ENCODE results near the gene RMI1. TPM values are rescaled to one million over a fixed set of nuclear protein-coding genes. Genes with fewer than 3 reads are reported as not detected.

Gene RMI1
- total and polyA plus RNA-seq, 2 donors (not counting 3 experiments of a cell fraction or from before 2014, with no cell fraction given), result 1.1 to 11.5 TPM

DNA sequence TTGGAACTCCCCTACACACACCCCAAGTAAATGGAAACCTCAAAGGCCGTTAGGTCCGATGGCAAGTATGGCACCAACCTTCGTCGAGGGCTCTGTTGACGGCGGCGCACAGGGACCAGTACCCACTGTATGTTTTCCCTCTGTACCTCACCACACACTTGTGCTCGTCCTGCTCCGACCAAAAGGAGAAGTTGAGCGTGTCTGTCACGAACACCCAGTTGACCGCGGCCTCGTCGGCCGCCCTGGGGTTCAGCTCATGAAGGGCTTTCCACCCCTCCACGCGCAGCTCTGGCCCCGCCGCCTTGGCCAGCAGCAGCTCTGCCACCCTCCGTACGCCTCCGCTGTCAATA lies 24.5 kb upstream of the RMI1 start:
- no peak for FAIRE-seq
- no peaks in the 10 kb centered on the region for H3K9me1 ChIP-seq (replicated peaks; ENCODE audit: control insufficient read depth, extremely low read depth, insufficient read depth, low read length)
- no peaks in the 10 kb centered on the region for H3K9me3 ChIP-seq (replicated peaks; ENCODE audit: control insufficient read depth, insufficient read depth, low read length)
- H3K27me3 ChIP-seq (ENCODE audit: control insufficient read depth in 2 of 2, insufficient read depth in 2 of 2, low read length in 2 of 2), result no peaks in the 10 kb centered on the region
- no peaks in the 10 kb centered on the region for H3K79me2 ChIP-seq (ENCODE audit: control insufficient read depth, insufficient read depth, low read length)
- TF ChIP-seq POLR2A (IDR thresholded peaks at IDR 0.05; ENCODE audit: low read depth, low read length) (no peak), JUN (IDR thresholded peaks at IDR 0.05; ENCODE audit: borderline replicate concordance, insufficient read depth, insufficient read length, low read depth) (no peak), MYC (IDR thresholded peaks at IDR 0.05; ENCODE audit: low read depth, low read length) (no peak), EZH2 (IDR thresholded peaks at IDR 0.05; ENCODE audit: borderline replicate concordance, low read depth, low read length, severe bottlenecking) (no peak), FOS (IDR thresholded peaks at IDR 0.05; ENCODE audit: borderline replicate concordance, insufficient read depth, low read length) (no peak), GATA2 (IDR thresholded peaks at IDR 0.05; ENCODE audit: insufficient read depth, insufficient read length, low read depth, low read length) (no peak), POLR2AphosphoS5 (IDR thresholded peaks at IDR 0.05; ENCODE audit: insufficient read depth, low read depth, low read length) (no peak)
- TF ChIP-seq, protein P1, sequence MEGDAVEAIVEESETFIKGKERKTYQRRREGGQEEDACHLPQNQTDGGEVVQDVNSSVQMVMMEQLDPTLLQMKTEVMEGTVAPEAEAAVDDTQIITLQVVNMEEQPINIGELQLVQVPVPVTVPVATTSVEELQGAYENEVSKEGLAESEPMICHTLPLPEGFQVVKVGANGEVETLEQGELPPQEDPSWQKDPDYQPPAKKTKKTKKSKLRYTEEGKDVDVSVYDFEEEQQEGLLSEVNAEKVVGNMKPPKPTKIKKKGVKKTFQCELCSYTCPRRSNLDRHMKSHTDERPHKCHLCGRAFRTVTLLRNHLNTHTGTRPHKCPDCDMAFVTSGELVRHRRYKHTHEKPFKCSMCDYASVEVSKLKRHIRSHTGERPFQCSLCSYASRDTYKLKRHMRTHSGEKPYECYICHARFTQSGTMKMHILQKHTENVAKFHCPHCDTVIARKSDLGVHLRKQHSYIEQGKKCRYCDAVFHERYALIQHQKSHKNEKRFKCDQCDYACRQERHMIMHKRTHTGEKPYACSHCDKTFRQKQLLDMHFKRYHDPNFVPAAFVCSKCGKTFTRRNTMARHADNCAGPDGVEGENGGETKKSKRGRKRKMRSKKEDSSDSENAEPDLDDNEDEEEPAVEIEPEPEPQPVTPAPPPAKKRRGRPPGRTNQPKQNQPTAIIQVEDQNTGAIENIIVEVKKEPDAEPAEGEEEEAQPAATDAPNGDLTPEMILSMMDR (IDR thresholded peaks at IDR 0.05; ENCODE audit: extremely low read depth in 1 of 2, insufficient read depth in 1 of 2, low read depth in 1 of 2, low read length in 2 of 2), result no peak
- TF ChIP-seq, protein P2, sequence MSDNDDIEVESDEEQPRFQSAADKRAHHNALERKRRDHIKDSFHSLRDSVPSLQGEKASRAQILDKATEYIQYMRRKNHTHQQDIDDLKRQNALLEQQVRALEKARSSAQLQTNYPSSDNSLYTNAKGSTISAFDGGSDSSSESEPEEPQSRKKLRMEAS (IDR thresholded peaks at IDR 0.05; ENCODE audit: insufficient read depth, insufficient read length), result no peak
- dilution Hi-C loops (cut with MboI; ENCODE audit: extremely low pct_ligation_motif_present, low sequenced_read_pairs), result no loop called here
- DNase-seq (ENCODE audit: low read depth, low spot score), result no peak
- H3K4me2 ChIP-seq (ENCODE audit: insufficient read depth, low read length), result peak overlapping the region; percentile 70
- no peaks in the 10 kb centered on the region for H3K36me3 ChIP-seq (ENCODE audit: control insufficient read depth in 2 of 2, extremely low read depth in 1 of 2, insufficient read depth in 2 of 2, low read length in 2 of 2)
- CTCF ChIA-PET, result interaction anchor here (0.7 kb wide), 1 partner anchor 305 kb away, joined by 4 read pairs; no protein-coding TSS in a partner anchor
- H3K9ac ChIP-seq (replicated peaks; ENCODE audit: extremely low read depth, insufficient read depth, low read length), result peak overlapping the region; percentile 26
- H3K27ac ChIP-seq (ENCODE audit: insufficient read depth, low read depth, low read length), result no peak overlapping the region
- TSS peak; percentile 48 for BruUV-seq (replicated peaks)
- POLR2A ChIA-PET, result no interaction called here
- peaks cover 12% of the 10 kb centered on the region for H3K4me1 ChIP-seq (ENCODE audit: control insufficient read depth, extremely low read depth, insufficient read depth, low read length)
- no peaks in the 10 kb centered on the region for H4K20me1 ChIP-seq (replicated peaks; ENCODE audit: control insufficient read depth, extremely low read depth, insufficient read depth, low read length)
- intact Hi-C loops (cut with micrococcal nuclease), result loop anchor here (1.0 to 5.0 kb wide), 2 partner anchors 12 to 34 kb away; partner anchors contain the start of gene KIF27
- peak overlapping the region; percentile 20 to 56 (median 42) for H3K4me3 ChIP-seq (replicated peaks in 1 of 3; ENCODE audit: insufficient read depth in 1 of 3, low read depth in 1 of 3, low read length in 3 of 3)
- peak overlapping the region; percentile 80 for H2AFZ ChIP-seq (ENCODE audit: low read depth, low read length)

Measured in endothelial cell of umbilical vein (primary cell).